GM19395 (cell line): ENCODE measurements around the gene KCNJ15.

ENCODE experiments used
- ATAC-seq: cut with Tn5 transposase; IDR thresholded peaks from one replicate; pipeline ENCODE4 v1.9.1; 2021; ENCODE audit warnings: mild to moderate bottlenecking, moderate library complexity; ENCODE audit not compliant: unreplicated experiment

Gene KCNJ15

DNA sequence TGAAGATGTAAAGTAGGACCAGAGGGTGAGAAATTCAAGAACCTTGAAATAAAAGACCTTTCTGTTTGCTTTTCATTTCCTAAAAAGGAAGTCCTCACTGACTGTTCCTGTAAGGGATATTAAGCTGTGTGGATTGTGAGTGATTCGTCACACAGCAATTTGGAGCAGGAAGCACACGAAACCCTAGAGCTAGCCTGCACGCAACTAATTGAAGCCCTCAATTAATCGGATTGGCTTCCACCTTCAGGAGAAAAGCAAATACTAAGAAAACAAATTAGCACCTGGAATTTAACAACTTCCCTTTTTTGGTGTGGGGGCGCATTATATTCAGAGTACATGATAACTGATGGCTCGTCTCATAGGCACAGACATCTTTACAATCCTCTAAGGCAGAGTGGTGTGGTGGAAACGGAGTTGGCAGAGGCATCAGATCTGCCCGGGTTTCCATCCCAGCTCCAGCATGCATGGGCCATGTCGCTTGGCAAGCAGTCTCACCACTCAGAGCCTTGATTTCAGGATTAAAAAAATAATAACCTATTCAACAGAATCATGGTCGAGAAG, 95.2 kb downstream of the KCNJ15 start:
- no peak for ATAC-seq

DNA sequence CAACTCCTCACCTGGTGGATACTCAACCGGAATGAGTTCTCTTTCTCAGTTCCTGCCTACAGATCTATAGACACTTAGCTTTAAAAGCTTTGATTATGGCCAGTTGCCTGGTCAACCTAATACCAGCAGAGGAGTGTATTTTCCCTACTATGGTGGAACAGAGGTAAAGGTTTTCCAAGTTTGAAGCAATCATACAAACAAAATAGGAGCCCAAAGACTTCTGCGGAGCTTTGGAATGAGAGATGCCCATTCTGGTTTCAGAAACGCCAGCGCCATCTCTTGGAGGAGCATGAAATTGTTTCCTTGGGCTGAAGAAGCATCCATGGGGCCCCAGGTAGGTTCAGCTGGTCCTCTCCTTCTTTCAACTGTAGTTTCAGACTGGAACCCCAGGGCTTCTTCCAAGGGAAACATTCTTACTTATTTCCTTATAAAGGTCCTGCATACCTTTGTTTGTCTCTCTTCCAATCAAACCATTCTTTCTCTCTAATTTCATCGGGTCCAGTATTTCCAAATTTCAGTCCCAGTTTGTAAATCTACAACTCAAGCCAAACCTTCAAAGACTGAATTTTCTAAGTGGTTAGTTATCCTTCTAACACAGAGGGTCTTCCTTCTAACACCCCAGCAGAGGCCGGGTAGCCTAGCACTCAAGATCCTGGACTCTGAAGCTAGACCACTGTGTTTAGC, 95.9 kb downstream of the KCNJ15 start:
- no peak for ATAC-seq

DNA sequence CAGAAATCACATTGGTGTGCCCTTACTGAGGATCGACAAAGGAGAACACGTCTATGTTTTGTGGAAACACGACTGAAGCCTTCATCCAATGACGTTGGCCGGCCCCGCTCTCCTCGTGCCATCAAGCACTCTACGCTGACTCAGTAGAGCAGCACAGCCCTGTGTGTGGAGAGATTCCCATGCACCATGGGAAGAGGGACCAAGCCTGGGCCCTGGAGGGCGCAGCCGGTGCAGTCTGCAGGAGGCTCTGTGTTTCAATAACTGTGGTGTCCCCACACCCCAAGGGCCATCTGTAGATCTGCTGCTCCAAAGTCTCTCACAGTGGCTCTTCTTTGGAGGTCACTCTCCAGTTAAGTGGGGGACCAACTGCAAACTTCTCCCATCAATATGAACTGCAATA, 97.4 kb downstream of the KCNJ15 start:
- no peak for ATAC-seq

DNA sequence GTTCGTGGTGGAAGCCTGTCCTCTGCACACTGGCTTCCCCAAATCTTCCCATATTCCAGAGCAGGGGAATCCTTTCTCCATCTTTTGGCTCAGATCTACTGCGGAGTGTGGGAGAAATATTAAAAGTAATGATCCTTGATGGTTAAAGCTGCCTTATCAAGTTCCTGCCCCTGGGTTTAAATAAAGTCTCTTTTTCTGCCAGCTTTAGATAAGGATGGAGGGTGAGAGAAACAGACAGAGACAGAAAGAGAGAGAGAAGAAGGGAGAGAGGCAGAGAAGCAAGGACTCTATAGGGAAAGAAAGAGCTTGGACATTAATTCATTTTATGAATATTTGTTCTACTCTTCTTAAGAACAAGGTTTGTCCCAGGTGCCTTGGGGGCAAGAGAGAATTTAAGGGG, 98.0 kb downstream of the KCNJ15 start:
- ATAC-seq = no peak

DNA sequence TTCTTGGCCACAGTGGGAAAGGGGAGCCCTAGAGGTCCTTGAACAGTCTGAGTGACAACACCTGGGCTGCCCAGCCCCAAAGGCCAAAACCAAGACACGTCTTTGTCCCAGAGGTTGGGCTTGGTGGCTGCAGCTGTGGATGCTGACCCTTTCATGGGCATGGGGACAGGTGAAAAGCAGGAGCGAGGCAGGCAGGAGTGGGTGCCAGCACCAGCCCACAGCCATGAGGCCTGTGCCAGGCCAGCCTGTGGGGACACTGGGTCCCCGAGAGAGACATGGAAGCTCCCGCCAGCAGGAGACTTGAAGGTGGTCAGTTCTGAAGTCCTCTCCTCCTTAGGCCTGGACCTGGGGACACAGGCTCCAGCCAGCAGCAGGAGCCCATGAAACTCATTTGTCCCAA, 98.6 kb downstream of the KCNJ15 start:
- no peak for ATAC-seq

DNA sequence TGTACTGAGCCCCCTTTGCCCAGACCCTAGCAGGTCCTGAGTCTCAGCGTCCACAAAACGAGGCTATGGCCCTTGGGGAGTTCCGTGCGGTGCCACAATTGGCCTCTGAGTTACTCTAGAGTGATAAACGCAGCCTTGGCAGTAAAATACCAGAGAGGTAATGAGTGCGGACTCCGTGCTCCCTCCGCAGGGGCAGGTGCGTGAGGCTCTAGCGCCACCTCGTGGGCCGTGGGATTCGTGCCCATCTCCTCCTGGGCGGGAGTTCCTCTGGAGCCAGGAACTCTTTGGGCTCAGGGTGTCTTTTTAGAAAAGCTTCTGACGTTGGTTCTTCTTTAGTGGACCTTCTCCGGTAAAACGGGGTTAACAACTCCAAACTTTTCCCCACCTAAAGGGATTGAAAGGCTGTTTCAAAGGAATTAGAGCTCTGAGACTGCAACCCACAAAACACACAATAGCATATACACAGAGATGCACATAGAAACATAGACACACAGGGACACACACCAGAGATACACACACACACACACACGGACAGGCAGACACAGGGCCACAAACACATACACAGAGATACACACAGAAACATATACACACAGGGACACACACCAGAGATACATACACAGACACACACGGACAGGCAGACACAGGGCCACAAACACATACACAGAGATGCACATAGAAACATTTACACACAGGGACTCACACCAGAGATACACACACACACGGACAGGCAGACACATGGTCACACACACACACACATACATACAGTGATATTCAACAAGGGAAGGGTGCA, 99.4 kb downstream of the KCNJ15 start:
- no peak for ATAC-seq
